HG02571 (cell line): Measurements from ENCODE around the gene CLDN4.

Experiments
- ATAC-seq: cut with Tn5 transposase; IDR thresholded peaks from one replicate; pipeline ENCODE4 v1.9.1; 2021; ENCODE audit warnings: mild to moderate bottlenecking, moderate library complexity; ENCODE audit not compliant: unreplicated experiment

Gene CLDN4

GRCh38 chr7:73871163-73872011 lies 40.6 kb downstream of the CLDN4 start:
- ATAC-seq = no peak

- no peak for ATAC-seq
Observed at GRCh38 chr7:73872056-73872908, 41.5 kb downstream of the CLDN4 start.

- no peak for ATAC-seq
Observed at GRCh38 chr7:73876361-73876760, 45.6 kb downstream of the CLDN4 start.

GRCh38 chr7:73876973-73877372 lies 46.2 kb downstream of the CLDN4 start:
- ATAC-seq = no peak

GRCh38 chr7:73879977-73880681 lies 49.3 kb downstream of the CLDN4 start:
- ATAC-seq = no peak

- no peak for ATAC-seq
Observed at GRCh38 chr7:73880755-73881328, 50.0 kb downstream of the CLDN4 start.

- ATAC-seq = no peak
Observed at GRCh38 chr7:73881352-73882046, 50.7 kb downstream of the CLDN4 start.

GRCh38 chr7:73882047-73882402 lies 51.2 kb downstream of the CLDN4 start:
- no peak for ATAC-seq
